Measurements from ENCODE around the gene MUCL1. TPM values are rescaled to one million over a fixed set of nuclear protein-coding genes. Genes with fewer than 3 reads are reported as not detected.

Gene MUCL1
- total RNA-seq, 4 donors from 2014 or later = not detected

GRCh38 chr12:54891717-54892478, 37.6 kb downstream of the MUCL1 start:
- ATAC-seq (ENCODE audit: low FRiP score) = no peak
- TF ChIP-seq CTCF (IDR thresholded peaks at IDR 0.05) = no peak
- DNase-seq (ENCODE audit: low spot score) = no peak

Other genes starting within 250 kb of the MUCL1 start
- not detected for gene LACRT, start 219.6 kb upstream of the MUCL1 start, total RNA-seq
- not detected for gene DCD, start 206.2 kb upstream of the MUCL1 start, total RNA-seq
- gene TESPA1, start 130.2 kb downstream of the MUCL1 start, total RNA-seq = 1 to 10 TPM; 1.3 to 3.6 (median 2.0) TPM
- not detected for gene NEUROD4, start 165.5 kb downstream of the MUCL1 start, total RNA-seq